CD14-positive monocyte (primary cell): Measurements from ENCODE around the gene RANBP3. TPM values are rescaled to one million over a fixed set of nuclear protein-coding genes. Genes with fewer than 3 reads are reported as not detected.

Source experiments
- DNase-seq, 3 donors: peaks; one replicate each; pipeline ENCODE4 v3.0.0-alpha.2; 2011 to 2022
- H2AFZ ChIP-seq: 2 replicates; pipeline ENCODE4 v1.6.0; 2012; ENCODE audit warnings: mild to moderate bottlenecking, low read depth, low read length, inconsistent platforms; ENCODE audit not compliant: insufficient read depth, poor library complexity, severe bottlenecking
- H3K27ac ChIP-seq, 2 donors: 1 replicate in 1 of 2; 2 replicates in 1 of 2; pipeline ENCODE4 v1.5.1; 2012 to 2013; ENCODE audit warnings: low read length in 2 of 2, control low read depth in 1 of 2, inconsistent platforms in 1 of 2, low read depth in 1 of 2, mild to moderate bottlenecking in 1 of 2
- H3K27me3 ChIP-seq, 2 donors: one replicate each; pipeline versions ENCODE4 v1.6.0 to v1.6.1; 2011 to 2013; ENCODE audit warnings: low read length in 2 of 2; ENCODE audit not compliant: control insufficient read depth in 2 of 2, insufficient read depth in 2 of 2
- H3K36me3 ChIP-seq, 2 donors: replicated peaks in 1 of 2; 1 replicate in 1 of 2; 2 replicates in 1 of 2; pipeline versions ENCODE4 v1.5.1 to v1.6.1; 2012 to 2013; ENCODE audit warnings: low read length in 2 of 2, control low read depth in 1 of 2, inconsistent platforms in 1 of 2, mild to moderate bottlenecking in 1 of 2; ENCODE audit not compliant: insufficient read depth in 2 of 2, control insufficient read depth in 1 of 2
- H3K4me1 ChIP-seq, 2 donors: 1 replicate in 1 of 2; 2 replicates in 1 of 2; pipeline versions ENCODE4 v1.5.1 to v1.6.1; 2012 to 2013; ENCODE audit warnings: low read length in 2 of 2, control low read depth in 1 of 2, inconsistent platforms in 1 of 2, mild to moderate bottlenecking in 1 of 2, moderate library complexity in 1 of 2; ENCODE audit not compliant: insufficient read depth in 2 of 2, control insufficient read depth in 1 of 2
- H3K4me2 ChIP-seq: replicated peaks from 2 replicates; pipeline ENCODE3; 2012; ENCODE audit warnings: low read length, moderate library complexity, mild to moderate bottlenecking; ENCODE audit not compliant: poor library complexity, severe bottlenecking; ENCODE audit errors: extremely low read depth
- H3K4me3 ChIP-seq, 3 experiments: fragments of 200-600 bp in 1 of 3; sonication (generic) in 1 of 3; replicated peaks in 1 of 3; 1 replicate in 2 of 3; 2 replicates in 1 of 3; pipeline ENCODE4 v1.5.1; 2011 to 2013; ENCODE audit warnings: low read length in 3 of 3, mild to moderate bottlenecking in 3 of 3, control low read depth in 2 of 3, low read depth in 2 of 3, inconsistent platforms in 1 of 3, moderate library complexity in 1 of 3
- H3K79me2 ChIP-seq: 2 replicates; pipeline ENCODE4 v1.6.0; 2012; ENCODE audit warnings: mild to moderate bottlenecking, control low read depth, inconsistent platforms, low read length, moderate library complexity; ENCODE audit not compliant: insufficient read depth
- H3K9ac ChIP-seq: 2 replicates; pipeline ENCODE4 v1.6.0; 2017; ENCODE audit warnings: low read length, mild to moderate bottlenecking; ENCODE audit not compliant: insufficient read depth, poor library complexity, severe bottlenecking
- H3K9me3 ChIP-seq, 2 donors: replicated peaks in 1 of 2; 1 replicate in 1 of 2; 2 replicates in 1 of 2; pipeline versions ENCODE4 v1.5.1 to v1.6.1; 2012 to 2013; ENCODE audit warnings: low read length in 2 of 2, control low read depth in 1 of 2; ENCODE audit not compliant: control insufficient read depth in 1 of 2, insufficient read depth in 1 of 2
- H4K20me1 ChIP-seq: 2 replicates; pipeline ENCODE4 v1.6.0; 2012; ENCODE audit warnings: mild to moderate bottlenecking, low read length, control low read depth, moderate library complexity; ENCODE audit not compliant: insufficient read depth
- H3K27ac Mint-ChIP-seq, 7 donors: one replicate each; pipeline ENCODE4 v1.8.0; 2020; ENCODE audit warnings: mild to moderate bottlenecking in 7 of 7, mixed read lengths in 7 of 7, moderate library complexity in 6 of 7, inconsistent platforms in 2 of 7
- H3K27me3 Mint-ChIP-seq, 3 donors: one replicate each; pipeline ENCODE4 v1.8.0; 2021 to 2022; ENCODE audit warnings: low read depth in 3 of 3, mild to moderate bottlenecking in 3 of 3, mixed read lengths in 3 of 3, moderate library complexity in 3 of 3, inconsistent platforms in 1 of 3
- H3K36me3 Mint-ChIP-seq, 2 donors: one replicate each; pipeline ENCODE4 v1.8.0; 2020; ENCODE audit warnings: mixed read lengths in 2 of 2, inconsistent platforms in 1 of 2, mild to moderate bottlenecking in 1 of 2
- H3K4me1 Mint-ChIP-seq: one replicate; pipeline ENCODE4 v1.8.0; 2020; ENCODE audit warnings: mild to moderate bottlenecking, mixed read lengths
- H3K4me3 Mint-ChIP-seq, 2 donors: one replicate each; pipeline ENCODE4 v1.8.0; 2020; ENCODE audit warnings: mild to moderate bottlenecking in 2 of 2, mixed read lengths in 2 of 2, moderate library complexity in 1 of 2
- H3K9me3 Mint-ChIP-seq, 7 donors: one replicate each; pipeline ENCODE4 v1.8.0; 2020 to 2022; ENCODE audit warnings: mixed read lengths in 7 of 7, mild to moderate bottlenecking in 6 of 7, moderate library complexity in 6 of 7, inconsistent platforms in 2 of 7
- WGBS: methylation state at CpG from one replicate; pipeline ENCODE4 v1.1.5; 2013; ENCODE audit warnings: missing lambda C conversion rate; ENCODE audit not compliant: insufficient coverage; 5-methylcytosine and 5-hydroxymethylcytosine counted together
- intact Hi-C, 2 donors: fragments of 100-400 bp; cut with micrococcal nuclease; formaldehyde crosslinking; loops; one replicate each; pipeline versions ENCODE4 v1.15.0 to v1.15.1; 2023
- polyA plus RNA-seq, 3 donors: library from polyadenylated mRNA; depleted of rRNA in 1 of 3; unstranded in 2 of 3; stranded (reverse) in 1 of 3; fragments of 300-500 nt in 2 of 3; fragments of >200 nt in 1 of 3; fragmentation: Illumina TruSeq in 2 of 3; gene quantifications; 1 replicate in 2 of 3; 2 replicates in 1 of 3; pipeline ENCODE4 v1.2.3, GENCODE V29; 2012 to 2021
- TF ChIP-seq, protein P1 (sequence below): fragments of 200-600 bp; IDR thresholded peaks from one replicate; pipeline ENCODE4 v1.8.0; 2022; ENCODE audit warnings: antibody characterized with exemption, mild to moderate bottlenecking

Gene RANBP3
- polyA plus RNA-seq, 3 donors = 4.5 to 49.5 (median 8.1) TPM

- peaks cover 97% of the 10 kb centered on the region for H4K20me1 ChIP-seq
- H3K4me3 ChIP-seq = no peak overlapping the region
- no peaks in the 10 kb centered on the region for H3K9me3 Mint-ChIP-seq
- H3K9me3 ChIP-seq = no peaks in the 10 kb centered on the region
- WGBS = 80% methylated on average over 1 of the region's 3 CpGs
- no peak overlapping the region for H2AFZ ChIP-seq
- DNase-seq = no peak
- intact Hi-C loops = no loop called here
- peaks cover 33 to 35% of the 10 kb centered on the region in 2 donors for H3K4me1 ChIP-seq
- no peak overlapping the region for H3K4me3 Mint-ChIP-seq
- H3K36me3 Mint-ChIP-seq = peaks cover 16 to 21% of the 10 kb centered on the region in 2 donors
- H3K4me1 Mint-ChIP-seq = peaks cover 50% of the 10 kb centered on the region
- no peak overlapping the region for H3K9ac ChIP-seq
- peaks cover 100% of the 10 kb centered on the region for H3K79me2 ChIP-seq
- H3K27ac ChIP-seq = no peak overlapping the region
- H3K27me3 ChIP-seq = no peaks in the 10 kb centered on the region
- no peak overlapping the region for H3K4me2 ChIP-seq
- TF ChIP-seq, protein P1, sequence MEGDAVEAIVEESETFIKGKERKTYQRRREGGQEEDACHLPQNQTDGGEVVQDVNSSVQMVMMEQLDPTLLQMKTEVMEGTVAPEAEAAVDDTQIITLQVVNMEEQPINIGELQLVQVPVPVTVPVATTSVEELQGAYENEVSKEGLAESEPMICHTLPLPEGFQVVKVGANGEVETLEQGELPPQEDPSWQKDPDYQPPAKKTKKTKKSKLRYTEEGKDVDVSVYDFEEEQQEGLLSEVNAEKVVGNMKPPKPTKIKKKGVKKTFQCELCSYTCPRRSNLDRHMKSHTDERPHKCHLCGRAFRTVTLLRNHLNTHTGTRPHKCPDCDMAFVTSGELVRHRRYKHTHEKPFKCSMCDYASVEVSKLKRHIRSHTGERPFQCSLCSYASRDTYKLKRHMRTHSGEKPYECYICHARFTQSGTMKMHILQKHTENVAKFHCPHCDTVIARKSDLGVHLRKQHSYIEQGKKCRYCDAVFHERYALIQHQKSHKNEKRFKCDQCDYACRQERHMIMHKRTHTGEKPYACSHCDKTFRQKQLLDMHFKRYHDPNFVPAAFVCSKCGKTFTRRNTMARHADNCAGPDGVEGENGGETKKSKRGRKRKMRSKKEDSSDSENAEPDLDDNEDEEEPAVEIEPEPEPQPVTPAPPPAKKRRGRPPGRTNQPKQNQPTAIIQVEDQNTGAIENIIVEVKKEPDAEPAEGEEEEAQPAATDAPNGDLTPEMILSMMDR = no peak
- peaks cover 3 to 37% of the 10 kb centered on the region in 2 donors for H3K36me3 ChIP-seq
- peaks cover 0 to 6% (median 0%) of the 10 kb centered on the region in 3 donors for H3K27me3 Mint-ChIP-seq
- H3K27ac Mint-ChIP-seq = peak overlapping the region in 2 of 7 donors; percentile 19 to 47
Observed at GRCh38 chr19:5956323-5956722, 21.6 kb downstream of the RANBP3 start.

- H3K4me2 ChIP-seq = no peak overlapping the region
- 100% methylated on average over 1 of the region's 3 CpGs for WGBS
Observed at GRCh38 chr19:5955636-5955935, 22.4 kb downstream of the RANBP3 start.

More at GRCh38 chr19:5955636-5955935, 22.4 kb downstream of the RANBP3 start:
- H3K79me2 ChIP-seq = peaks cover 99% of the 10 kb centered on the region
- no peaks in the 10 kb centered on the region for H3K9me3 ChIP-seq
- peaks cover 0 to 5% (median 0%) of the 10 kb centered on the region in 3 donors for H3K27me3 Mint-ChIP-seq
- peaks cover 98% of the 10 kb centered on the region for H4K20me1 ChIP-seq
- no peak for DNase-seq
- H3K36me3 Mint-ChIP-seq = peaks cover 17 to 22% of the 10 kb centered on the region in 2 donors
- intact Hi-C loops = no loop called here
- TF ChIP-seq, protein P1 = no peak
- no peak overlapping the region for H3K4me3 ChIP-seq
- no peak overlapping the region for H2AFZ ChIP-seq
- no peaks in the 10 kb centered on the region for H3K27me3 ChIP-seq
- no peak overlapping the region for H3K4me3 Mint-ChIP-seq
- peaks cover 3 to 37% of the 10 kb centered on the region in 2 donors for H3K36me3 ChIP-seq
- no peak overlapping the region for H3K9ac ChIP-seq
- H3K4me1 ChIP-seq = peaks cover 40% of the 10 kb centered on the region in 2 donors
- H3K9me3 Mint-ChIP-seq = no peaks in the 10 kb centered on the region
- H3K27ac Mint-ChIP-seq = no peak overlapping the region
- H3K4me1 Mint-ChIP-seq = peaks cover 50% of the 10 kb centered on the region
- H3K27ac ChIP-seq = no peak overlapping the region
